HEK293 (cell line): Measurements from ENCODE around the gene PAPSS1.

Experiments
- MZF1 ChIP-seq: fragments of 450-650 bp; formaldehyde crosslinking; IDR thresholded peaks from 2 replicates; pipeline ENCODE4 v1.5.1; 2017; ENCODE audit warnings: missing biosample characterization, missing genetic modification characterization, borderline replicate concordance
- ZBTB7A ChIP-seq: fragments of 450-650 bp; formaldehyde crosslinking; IDR thresholded peaks from 2 replicates; pipeline ENCODE4 v1.5.1; 2016; ENCODE audit warnings: low read depth, missing biosample characterization, missing genetic modification characterization
- ZNF302 ChIP-seq: fragments of 450-650 bp; formaldehyde crosslinking; IDR thresholded peaks from 2 replicates; pipeline ENCODE4 v1.5.1; 2016; ENCODE audit warnings: missing biosample characterization, missing genetic modification characterization, low read depth
- ZNF596 ChIP-seq: fragments of 450-650 bp; IDR thresholded peaks from 2 replicates; pipeline ENCODE4 v1.5.0; 2018; ENCODE audit warnings: missing biosample characterization, mild to moderate bottlenecking, missing genetic modification characterization, moderate library complexity
- TF ChIP-seq, protein P1 (sequence below): fragments of 450-650 bp; formaldehyde crosslinking; IDR thresholded peaks from 2 replicates; pipeline ENCODE4 v1.5.1; 2016; ENCODE audit warnings: missing biosample characterization, missing genetic modification characterization
- TF ChIP-seq, protein P2 (sequence below): fragments of 450-650 bp; formaldehyde crosslinking; IDR thresholded peaks from 2 replicates; pipeline ENCODE4 v1.5.0; 2017; ENCODE audit warnings: missing biosample characterization, missing genetic modification characterization, borderline replicate concordance
- TF ChIP-seq, protein P3 (sequence below): fragments of 450-650 bp; formaldehyde crosslinking; IDR thresholded peaks from 2 replicates; pipeline ENCODE4 v1.5.1; 2016; ENCODE audit warnings: missing biosample characterization, missing genetic modification characterization
- TF ChIP-seq, protein P4 (sequence below): fragments of 450-650 bp; formaldehyde crosslinking; IDR thresholded peaks from 2 replicates; pipeline ENCODE4 v1.5.1; 2016; ENCODE audit warnings: missing biosample characterization, missing genetic modification characterization

- TF ChIP-seq, protein P1, sequence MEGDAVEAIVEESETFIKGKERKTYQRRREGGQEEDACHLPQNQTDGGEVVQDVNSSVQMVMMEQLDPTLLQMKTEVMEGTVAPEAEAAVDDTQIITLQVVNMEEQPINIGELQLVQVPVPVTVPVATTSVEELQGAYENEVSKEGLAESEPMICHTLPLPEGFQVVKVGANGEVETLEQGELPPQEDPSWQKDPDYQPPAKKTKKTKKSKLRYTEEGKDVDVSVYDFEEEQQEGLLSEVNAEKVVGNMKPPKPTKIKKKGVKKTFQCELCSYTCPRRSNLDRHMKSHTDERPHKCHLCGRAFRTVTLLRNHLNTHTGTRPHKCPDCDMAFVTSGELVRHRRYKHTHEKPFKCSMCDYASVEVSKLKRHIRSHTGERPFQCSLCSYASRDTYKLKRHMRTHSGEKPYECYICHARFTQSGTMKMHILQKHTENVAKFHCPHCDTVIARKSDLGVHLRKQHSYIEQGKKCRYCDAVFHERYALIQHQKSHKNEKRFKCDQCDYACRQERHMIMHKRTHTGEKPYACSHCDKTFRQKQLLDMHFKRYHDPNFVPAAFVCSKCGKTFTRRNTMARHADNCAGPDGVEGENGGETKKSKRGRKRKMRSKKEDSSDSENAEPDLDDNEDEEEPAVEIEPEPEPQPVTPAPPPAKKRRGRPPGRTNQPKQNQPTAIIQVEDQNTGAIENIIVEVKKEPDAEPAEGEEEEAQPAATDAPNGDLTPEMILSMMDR (tag by site-specific recombination), result no peak
- TF ChIP-seq MZF1 (tag by site-specific recombination), result no peak
- TF ChIP-seq ZNF302 (tag by site-specific recombination), result no peak
- TF ChIP-seq, protein P2, sequence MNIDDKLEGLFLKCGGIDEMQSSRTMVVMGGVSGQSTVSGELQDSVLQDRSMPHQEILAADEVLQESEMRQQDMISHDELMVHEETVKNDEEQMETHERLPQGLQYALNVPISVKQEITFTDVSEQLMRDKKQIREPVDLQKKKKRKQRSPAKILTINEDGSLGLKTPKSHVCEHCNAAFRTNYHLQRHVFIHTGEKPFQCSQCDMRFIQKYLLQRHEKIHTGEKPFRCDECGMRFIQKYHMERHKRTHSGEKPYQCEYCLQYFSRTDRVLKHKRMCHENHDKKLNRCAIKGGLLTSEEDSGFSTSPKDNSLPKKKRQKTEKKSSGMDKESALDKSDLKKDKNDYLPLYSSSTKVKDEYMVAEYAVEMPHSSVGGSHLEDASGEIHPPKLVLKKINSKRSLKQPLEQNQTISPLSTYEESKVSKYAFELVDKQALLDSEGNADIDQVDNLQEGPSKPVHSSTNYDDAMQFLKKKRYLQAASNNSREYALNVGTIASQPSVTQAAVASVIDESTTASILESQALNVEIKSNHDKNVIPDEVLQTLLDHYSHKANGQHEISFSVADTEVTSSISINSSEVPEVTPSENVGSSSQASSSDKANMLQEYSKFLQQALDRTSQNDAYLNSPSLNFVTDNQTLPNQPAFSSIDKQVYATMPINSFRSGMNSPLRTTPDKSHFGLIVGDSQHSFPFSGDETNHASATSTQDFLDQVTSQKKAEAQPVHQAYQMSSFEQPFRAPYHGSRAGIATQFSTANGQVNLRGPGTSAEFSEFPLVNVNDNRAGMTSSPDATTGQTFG, result no peak
- no peak for TF ChIP-seq ZBTB7A (tag by site-specific recombination)
- no peak for TF ChIP-seq ZNF596 (tag by site-specific recombination)
- TF ChIP-seq, protein P3, sequence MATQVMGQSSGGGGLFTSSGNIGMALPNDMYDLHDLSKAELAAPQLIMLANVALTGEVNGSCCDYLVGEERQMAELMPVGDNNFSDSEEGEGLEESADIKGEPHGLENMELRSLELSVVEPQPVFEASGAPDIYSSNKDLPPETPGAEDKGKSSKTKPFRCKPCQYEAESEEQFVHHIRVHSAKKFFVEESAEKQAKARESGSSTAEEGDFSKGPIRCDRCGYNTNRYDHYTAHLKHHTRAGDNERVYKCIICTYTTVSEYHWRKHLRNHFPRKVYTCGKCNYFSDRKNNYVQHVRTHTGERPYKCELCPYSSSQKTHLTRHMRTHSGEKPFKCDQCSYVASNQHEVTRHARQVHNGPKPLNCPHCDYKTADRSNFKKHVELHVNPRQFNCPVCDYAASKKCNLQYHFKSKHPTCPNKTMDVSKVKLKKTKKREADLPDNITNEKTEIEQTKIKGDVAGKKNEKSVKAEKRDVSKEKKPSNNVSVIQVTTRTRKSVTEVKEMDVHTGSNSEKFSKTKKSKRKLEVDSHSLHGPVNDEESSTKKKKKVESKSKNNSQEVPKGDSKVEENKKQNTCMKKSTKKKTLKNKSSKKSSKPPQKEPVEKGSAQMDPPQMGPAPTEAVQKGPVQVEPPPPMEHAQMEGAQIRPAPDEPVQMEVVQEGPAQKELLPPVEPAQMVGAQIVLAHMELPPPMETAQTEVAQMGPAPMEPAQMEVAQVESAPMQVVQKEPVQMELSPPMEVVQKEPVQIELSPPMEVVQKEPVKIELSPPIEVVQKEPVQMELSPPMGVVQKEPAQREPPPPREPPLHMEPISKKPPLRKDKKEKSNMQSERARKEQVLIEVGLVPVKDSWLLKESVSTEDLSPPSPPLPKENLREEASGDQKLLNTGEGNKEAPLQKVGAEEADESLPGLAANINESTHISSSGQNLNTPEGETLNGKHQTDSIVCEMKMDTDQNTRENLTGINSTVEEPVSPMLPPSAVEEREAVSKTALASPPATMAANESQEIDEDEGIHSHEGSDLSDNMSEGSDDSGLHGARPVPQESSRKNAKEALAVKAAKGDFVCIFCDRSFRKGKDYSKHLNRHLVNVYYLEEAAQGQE (tag by site-specific recombination), result no peak
- TF ChIP-seq, protein P4, sequence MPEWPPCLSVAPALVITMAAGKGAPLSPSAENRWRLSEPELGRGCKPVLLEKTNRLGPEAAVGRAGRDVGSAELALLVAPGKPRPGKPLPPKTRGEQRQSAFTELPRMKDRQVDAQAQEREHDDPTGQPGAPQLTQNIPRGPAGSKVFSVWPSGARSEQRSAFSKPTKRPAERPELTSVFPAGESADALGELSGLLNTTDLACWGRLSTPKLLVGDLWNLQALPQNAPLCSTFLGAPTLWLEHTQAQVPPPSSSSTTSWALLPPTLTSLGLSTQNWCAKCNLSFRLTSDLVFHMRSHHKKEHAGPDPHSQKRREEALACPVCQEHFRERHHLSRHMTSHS (tag by site-specific recombination), result no peak
These were observed 20.4 kb downstream of the PAPSS1 start for GRCh38 chr4:107699466-107700206.
